Progenitor cell of endocrine pancreas (in vitro differentiated cells): ENCODE data around the gene HIVEP3. TPM values are rescaled to one million over a fixed set of nuclear protein-coding genes. Genes with fewer than 3 reads are reported as not detected.

Experiments used
- DNase-seq: peaks from one replicate; pipeline ENCODE4 v3.0.0; 2021; ENCODE audit warnings: low spot score; ENCODE audit not compliant: unreplicated experiment
- H3K27ac Mint-ChIP-seq: 2 replicates; pipeline ENCODE4 v1.8.0; 2021; ENCODE audit warnings: mild to moderate bottlenecking, moderate library complexity, mixed read lengths
- H3K27me3 Mint-ChIP-seq: 2 replicates; pipeline ENCODE4 v1.8.0; 2021; ENCODE audit warnings: mixed read lengths
- H3K36me3 Mint-ChIP-seq: 2 replicates; pipeline ENCODE4 v1.8.0; 2022; ENCODE audit warnings: mixed read lengths; ENCODE audit not compliant: insufficient read depth
- H3K4me1 Mint-ChIP-seq: 2 replicates; pipeline ENCODE4 v1.8.0; 2021; ENCODE audit warnings: low read depth, mixed read lengths
- H3K4me3 Mint-ChIP-seq: 2 replicates; pipeline ENCODE4 v1.8.0; 2021; ENCODE audit warnings: low read depth, mild to moderate bottlenecking, moderate library complexity, mixed read lengths
- H3K9me3 Mint-ChIP-seq: 2 replicates; pipeline ENCODE4 v1.8.0; 2021; ENCODE audit warnings: low read depth, mixed read lengths
- total RNA-seq: library from RNA; stranded (reverse); gene quantifications from 2 replicates; pipeline ENCODE4 v1.2.1, GENCODE V29; 2021
- TF ChIP-seq, protein P1 (sequence below): fragments of 200-600 bp; sonication (generic); IDR thresholded peaks from one replicate; pipeline ENCODE4 v1.5.0; 2021; ENCODE audit warnings: antibody characterized with exemption, mild to moderate bottlenecking; ENCODE audit not compliant: unreplicated experiment

HIVEP3 gene
- total RNA-seq, 1 donor from 2014 or later = 1.1 TPM

DNA sequence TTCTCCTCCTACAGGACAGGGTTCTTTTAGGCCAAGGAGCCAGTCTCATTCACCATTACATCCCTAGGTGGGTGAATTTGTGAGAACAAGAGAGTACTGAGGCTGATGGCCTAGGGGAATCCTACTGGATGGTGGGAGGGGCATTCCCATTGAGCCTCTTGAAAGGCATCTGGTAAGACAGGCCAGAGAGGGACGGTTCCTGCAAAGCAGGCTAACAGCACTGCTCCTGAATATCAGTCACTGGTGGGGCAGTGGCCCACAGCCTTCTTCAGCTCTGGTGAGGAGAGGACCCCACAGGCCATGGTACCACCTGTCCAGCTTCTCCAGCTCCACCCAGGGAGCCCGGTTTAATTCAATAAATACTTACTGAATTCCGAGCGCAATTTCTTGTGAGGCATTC lies 308.4 kb downstream of the HIVEP3 start:
- DNase-seq = no peak
- TF ChIP-seq, protein P1, sequence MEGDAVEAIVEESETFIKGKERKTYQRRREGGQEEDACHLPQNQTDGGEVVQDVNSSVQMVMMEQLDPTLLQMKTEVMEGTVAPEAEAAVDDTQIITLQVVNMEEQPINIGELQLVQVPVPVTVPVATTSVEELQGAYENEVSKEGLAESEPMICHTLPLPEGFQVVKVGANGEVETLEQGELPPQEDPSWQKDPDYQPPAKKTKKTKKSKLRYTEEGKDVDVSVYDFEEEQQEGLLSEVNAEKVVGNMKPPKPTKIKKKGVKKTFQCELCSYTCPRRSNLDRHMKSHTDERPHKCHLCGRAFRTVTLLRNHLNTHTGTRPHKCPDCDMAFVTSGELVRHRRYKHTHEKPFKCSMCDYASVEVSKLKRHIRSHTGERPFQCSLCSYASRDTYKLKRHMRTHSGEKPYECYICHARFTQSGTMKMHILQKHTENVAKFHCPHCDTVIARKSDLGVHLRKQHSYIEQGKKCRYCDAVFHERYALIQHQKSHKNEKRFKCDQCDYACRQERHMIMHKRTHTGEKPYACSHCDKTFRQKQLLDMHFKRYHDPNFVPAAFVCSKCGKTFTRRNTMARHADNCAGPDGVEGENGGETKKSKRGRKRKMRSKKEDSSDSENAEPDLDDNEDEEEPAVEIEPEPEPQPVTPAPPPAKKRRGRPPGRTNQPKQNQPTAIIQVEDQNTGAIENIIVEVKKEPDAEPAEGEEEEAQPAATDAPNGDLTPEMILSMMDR = no peak
- Mint-ChIP-seq H3K4me1 (no peaks in the 10 kb centered on the region), H3K4me3 (no peak overlapping the region), H3K27ac (no peak overlapping the region), H3K36me3 (no peaks in the 10 kb centered on the region), H3K27me3 (peaks cover 8% of the 10 kb centered on the region), H3K9me3 (no peaks in the 10 kb centered on the region)

DNA sequence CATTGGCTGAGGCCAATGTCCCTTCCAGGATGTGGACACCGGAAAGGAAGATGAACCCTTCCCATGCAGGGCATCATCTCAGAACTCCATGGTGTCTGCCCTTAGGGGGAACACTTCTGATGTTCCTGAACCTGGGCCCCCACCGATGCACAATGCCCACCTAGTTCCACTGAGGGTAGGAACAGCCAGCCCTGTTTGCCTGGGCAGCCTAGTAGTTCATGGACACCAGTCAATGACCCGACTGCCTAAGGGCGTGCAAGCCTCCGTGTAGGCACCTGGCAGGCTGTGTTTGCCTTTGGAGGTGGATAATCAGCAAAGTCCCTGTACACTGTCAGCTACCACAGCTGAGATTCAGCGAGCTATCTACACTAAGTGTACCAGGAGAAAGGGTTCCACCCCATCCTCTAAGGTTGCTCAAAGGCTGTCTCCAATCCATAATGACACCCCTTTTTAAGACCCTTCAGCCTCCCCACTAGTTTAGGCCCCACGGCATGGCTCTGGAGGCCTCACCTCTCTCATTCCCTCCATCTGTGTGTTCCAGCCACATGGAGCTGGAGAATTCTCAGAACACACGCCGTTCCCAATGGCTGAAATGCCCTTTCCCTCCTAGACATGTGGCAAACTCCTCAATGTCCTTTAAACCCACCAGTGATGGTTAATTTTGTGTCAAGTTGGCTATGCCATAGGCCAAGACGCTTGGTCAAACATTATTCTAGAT lies 309.4 kb downstream of the HIVEP3 start:
- no peak for DNase-seq
- Mint-ChIP-seq H3K9me3 (no peaks in the 10 kb centered on the region), H3K36me3 (no peaks in the 10 kb centered on the region), H3K4me1 (no peaks in the 10 kb centered on the region), H3K4me3 (no peak overlapping the region), H3K27me3 (peaks cover 8% of the 10 kb centered on the region), H3K27ac (no peak overlapping the region)
- TF ChIP-seq, protein P1 = no peak

DNA sequence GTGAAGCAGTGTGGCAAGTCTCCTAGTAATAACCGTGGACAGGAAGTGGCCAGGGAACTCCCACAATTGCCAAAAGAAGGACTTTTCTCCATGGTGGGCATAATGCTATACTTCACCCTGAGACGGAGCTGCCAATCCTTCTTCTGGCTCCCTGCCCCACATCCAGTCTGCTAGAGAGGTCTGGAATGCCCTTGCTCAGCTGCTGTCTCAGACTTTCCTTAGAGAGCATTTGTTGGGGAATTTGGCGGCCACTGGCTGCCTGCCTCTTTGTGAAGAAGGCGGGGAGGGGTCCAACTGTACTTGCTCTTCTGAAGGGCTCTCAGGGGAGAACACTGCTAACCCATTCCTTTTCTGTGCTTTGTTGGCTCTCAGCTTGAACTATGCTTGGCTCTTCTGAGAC lies 310.5 kb downstream of the HIVEP3 start:
- H3K27ac Mint-ChIP-seq = no peak overlapping the region
- no peak for DNase-seq

DNA sequence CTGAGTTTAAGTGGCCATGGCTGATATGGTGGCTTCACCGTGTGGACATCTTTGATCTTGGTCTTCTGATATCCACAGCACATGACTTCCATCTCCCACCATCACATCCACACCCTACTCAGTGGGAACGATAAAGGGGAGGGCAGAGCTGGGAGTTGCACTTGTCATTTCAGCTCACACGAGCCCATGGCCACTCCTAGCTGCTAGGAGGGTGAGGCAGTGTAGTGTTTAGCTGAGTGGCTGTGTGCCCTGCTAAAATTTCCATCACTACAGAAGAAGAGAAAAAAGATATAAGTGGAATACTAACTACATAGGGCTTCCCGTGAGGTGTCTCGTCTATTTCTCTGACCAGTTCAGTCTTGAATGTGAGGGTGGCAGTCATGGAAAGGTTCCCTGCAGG lies 310.9 kb downstream of the HIVEP3 start:
- DNase-seq = no peak
- H3K27me3 Mint-ChIP-seq = peaks cover 8% of the 10 kb centered on the region
- no peaks in the 10 kb centered on the region for H3K36me3 Mint-ChIP-seq
- no peak overlapping the region for H3K4me3 Mint-ChIP-seq
- no peaks in the 10 kb centered on the region for H3K4me1 Mint-ChIP-seq
- TF ChIP-seq, protein P1 = no peak
- H3K27ac Mint-ChIP-seq = no peak overlapping the region
- H3K9me3 Mint-ChIP-seq = no peaks in the 10 kb centered on the region

More for the DNA sequence above, 310.5 kb downstream of the HIVEP3 start:
- Mint-ChIP-seq H3K36me3 (no peaks in the 10 kb centered on the region), H3K9me3 (no peaks in the 10 kb centered on the region), H3K4me3 (no peak overlapping the region), H3K4me1 (no peaks in the 10 kb centered on the region), H3K27me3 (peaks cover 8% of the 10 kb centered on the region)
- TF ChIP-seq, protein P1 = no peak

DNA sequence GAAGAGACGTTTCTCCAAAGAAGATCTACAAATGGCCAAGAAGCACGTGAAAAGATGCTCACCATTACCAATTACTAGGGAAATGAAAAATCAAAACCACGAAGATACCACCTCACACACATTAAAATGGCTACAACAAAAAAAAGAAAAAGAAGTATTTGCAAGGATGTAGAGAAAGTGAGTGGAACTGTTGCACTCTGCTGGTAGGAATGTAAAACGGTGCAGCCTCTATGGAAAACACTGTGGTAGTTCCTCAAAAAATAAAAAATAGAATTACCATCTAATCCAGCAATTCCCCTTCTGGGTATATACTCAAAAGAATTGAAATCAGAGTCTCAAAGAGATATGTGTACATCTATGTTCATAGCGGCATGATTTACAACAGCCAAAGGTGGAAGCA lies 318.8 kb downstream of the HIVEP3 start:
- TF ChIP-seq, protein P1 = peak; percentile 56
- Mint-ChIP-seq H3K4me3 (no peak overlapping the region), H3K4me1 (peaks cover 3% of the 10 kb centered on the region), H3K9me3 (peaks cover 16% of the 10 kb centered on the region), H3K27ac (no peak overlapping the region), H3K27me3 (no peaks in the 10 kb centered on the region), H3K36me3 (no peaks in the 10 kb centered on the region)
- no peak for DNase-seq
